ENCODE data around the gene CLC. TPM values are rescaled to one million over a fixed set of nuclear protein-coding genes. Genes with fewer than 3 reads are reported as not detected.
"Not testable (repeated sequence)": the region's sequence is repeated elsewhere in the genome, so short reads cannot be mapped to it uniquely, and the experiment has no call there.

CLC gene
- total RNA-seq, 1 donor from 2014 or later = 2.1 TPM

- intact Hi-C loops (cut with micrococcal nuclease) = no loop called here
- no peak overlapping the region for H3K27ac Mint-ChIP-seq
- no peak for DNase-seq
- no peaks in the 10 kb centered on the region for H3K4me1 Mint-ChIP-seq
- peaks cover under 1% of the 10 kb centered on the region for H3K9me3 Mint-ChIP-seq
- H3K36me3 Mint-ChIP-seq (ENCODE audit: low read depth) = no peaks in the 10 kb centered on the region
- H3K4me3 Mint-ChIP-seq = no peak overlapping the region
- peaks cover 30% of the 10 kb centered on the region for H3K27me3 Mint-ChIP-seq
Measured at GRCh38 chr19:39746836-39747529, 9.2 kb upstream of the CLC start.

- no peak for DNase-seq
- Mint-ChIP-seq H3K36me3 (ENCODE audit: low read depth) (no peaks in the 10 kb centered on the region), H3K4me3 (no peak overlapping the region), H3K27me3 (peaks cover 28% of the 10 kb centered on the region), H3K9me3 (peaks cover 8% of the 10 kb centered on the region), H3K27ac (no peak overlapping the region), H3K4me1 (peaks cover 5% of the 10 kb centered on the region)
- intact Hi-C loops (cut with micrococcal nuclease) = no loop called here
Measured at GRCh38 chr19:39745643-39746042, 7.8 kb upstream of the CLC start.

- DNase-seq = no peak
- Mint-ChIP-seq H3K9me3 (peaks cover 8% of the 10 kb centered on the region), H3K4me1 (peaks cover 34% of the 10 kb centered on the region), H3K4me3 (peak overlapping the region; percentile 70), H3K36me3 (ENCODE audit: low read depth) (no peaks in the 10 kb centered on the region), H3K27ac (peak overlapping the region; percentile 72), H3K27me3 (peaks cover 6% of the 10 kb centered on the region)
- intact Hi-C loops (cut with micrococcal nuclease) = no loop called here
Measured at GRCh38 chr19:39740395-39740794, 2.6 kb upstream of the CLC start.

- Mint-ChIP-seq H3K9me3 (peaks cover 10% of the 10 kb centered on the region), H3K4me3 (no peak overlapping the region), H3K27me3 (peaks cover 3% of the 10 kb centered on the region), H3K4me1 (peaks cover 35% of the 10 kb centered on the region), H3K27ac (no peak overlapping the region), H3K36me3 (ENCODE audit: low read depth) (no peaks in the 10 kb centered on the region)
- intact Hi-C loops (cut with micrococcal nuclease) = loop anchor here (5.0 kb wide), 1 partner anchor 62 kb away; no protein-coding TSS in a partner anchor
- DNase-seq = no peak
Measured at GRCh38 chr19:39738814-39739213, 985 bp upstream of the CLC start.

DNA sequence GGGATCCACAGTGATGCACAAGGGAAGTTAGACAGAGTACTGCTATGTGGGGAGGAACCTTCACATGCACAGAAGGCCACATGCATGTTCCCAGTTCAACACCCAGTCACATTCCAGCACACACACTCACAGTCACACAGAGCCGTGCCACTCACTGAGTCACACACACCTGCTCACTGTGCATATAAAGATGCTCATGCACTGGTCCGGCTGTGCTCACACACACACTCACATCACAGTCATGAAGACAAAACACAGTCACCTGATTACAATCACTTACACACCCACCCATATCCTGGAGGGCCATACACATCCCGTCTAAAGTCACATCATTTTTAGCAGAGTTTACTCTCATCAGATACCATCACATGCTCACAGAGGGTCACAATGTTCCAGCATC is 478 bp downstream of the CLC start:
- peaks cover 35% of the 10 kb centered on the region for H3K4me1 Mint-ChIP-seq
- no peak for DNase-seq
- peak overlapping the region; percentile 20 for H3K4me3 Mint-ChIP-seq
- H3K9me3 Mint-ChIP-seq = peaks cover 12% of the 10 kb centered on the region
- H3K27me3 Mint-ChIP-seq = no peaks in the 10 kb centered on the region
- intact Hi-C loops (cut with micrococcal nuclease) = loop anchor here (5.0 kb wide), 1 partner anchor 60 kb away; no protein-coding TSS in a partner anchor
- peak overlapping the region; percentile 65 for H3K27ac Mint-ChIP-seq
- no peaks in the 10 kb centered on the region for H3K36me3 Mint-ChIP-seq (ENCODE audit: low read depth)

DNA sequence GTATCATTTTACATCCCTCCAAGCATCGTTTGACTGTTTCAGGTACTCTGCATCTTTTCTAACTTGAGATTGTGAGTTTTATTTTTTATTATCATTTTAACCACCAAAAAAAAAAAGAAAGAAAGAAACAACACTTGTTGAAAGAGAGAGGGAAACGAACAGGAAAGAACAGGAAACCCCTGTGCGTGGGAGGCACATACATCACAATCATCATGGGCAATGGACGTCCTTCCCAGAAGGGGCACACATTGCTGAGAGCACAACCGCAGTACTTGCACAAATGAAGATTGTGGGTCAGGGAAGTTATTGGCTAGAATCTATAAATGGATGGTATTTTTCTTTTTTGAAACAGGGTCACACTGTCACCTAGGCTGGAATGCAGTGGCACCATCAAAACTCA is 1.7 kb downstream of the CLC start:
- no peaks in the 10 kb centered on the region for H3K36me3 Mint-ChIP-seq (ENCODE audit: low read depth)
- H3K27ac Mint-ChIP-seq = peak overlapping the region; percentile 76
- DNase-seq = no peak

DNA sequence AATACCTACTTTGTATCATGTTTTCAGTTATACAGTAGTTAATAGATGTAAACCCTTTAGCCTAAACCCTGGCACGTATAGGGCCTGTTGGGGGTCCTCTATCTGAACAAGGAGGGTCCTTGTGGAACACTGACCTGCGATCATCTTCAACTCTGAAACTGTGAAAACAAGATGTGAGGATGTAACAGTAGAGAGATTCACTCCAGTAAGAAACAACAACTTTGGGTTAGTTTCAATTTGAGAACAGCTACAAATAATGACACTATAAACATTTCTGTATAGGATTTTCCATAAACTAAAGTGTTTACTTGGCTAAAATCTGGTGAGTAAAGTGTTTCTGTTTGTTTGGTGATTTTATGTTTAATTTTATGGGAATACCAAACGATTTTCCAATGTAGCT is 2.1 kb downstream of the CLC start:
- no peak for DNase-seq
- Mint-ChIP-seq H3K27ac (peak overlapping the region; percentile 76), H3K36me3 (ENCODE audit: low read depth) (no peaks in the 10 kb centered on the region), H3K9me3 (peaks cover 4% of the 10 kb centered on the region), H3K4me1 (peaks cover 30% of the 10 kb centered on the region), H3K27me3 (no peaks in the 10 kb centered on the region), H3K4me3 (peak overlapping the region; percentile 13)
- intact Hi-C loops (cut with micrococcal nuclease) = loop anchor here (5.0 kb wide), 1 partner anchor 58 kb away; no protein-coding TSS in a partner anchor

More for the DNA sequence above, 1.7 kb downstream of the CLC start:
- peak overlapping the region; percentile 13 for H3K4me3 Mint-ChIP-seq
- no peaks in the 10 kb centered on the region for H3K27me3 Mint-ChIP-seq
- peaks cover 31% of the 10 kb centered on the region for H3K4me1 Mint-ChIP-seq
- intact Hi-C loops (cut with micrococcal nuclease) = loop anchor here (5.0 kb wide), 1 partner anchor 59 kb away; no protein-coding TSS in a partner anchor
- peaks cover 4% of the 10 kb centered on the region for H3K9me3 Mint-ChIP-seq

DNA sequence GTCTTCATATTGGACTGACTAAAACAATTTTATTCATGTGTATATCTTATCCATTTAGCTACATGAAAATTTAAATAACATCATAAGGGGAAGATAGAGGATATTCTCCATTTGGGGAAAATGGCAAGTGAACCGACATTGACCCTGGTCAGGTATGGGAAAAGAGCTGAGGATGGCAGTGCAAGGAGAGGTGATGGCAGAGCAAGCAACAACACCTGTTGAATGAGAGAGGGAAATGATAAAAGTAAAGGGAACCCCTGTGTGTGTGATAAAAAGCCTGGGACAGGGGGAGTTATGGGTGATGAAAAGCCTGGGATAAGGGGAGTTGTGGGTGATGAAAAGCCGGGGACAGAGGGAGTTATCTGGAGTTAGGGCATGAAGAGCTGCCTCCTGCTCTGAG is 4.0 kb downstream of the CLC start:
- H3K27me3 Mint-ChIP-seq = no peaks in the 10 kb centered on the region
- no peak overlapping the region for H3K4me3 Mint-ChIP-seq
- peaks cover 22% of the 10 kb centered on the region for H3K4me1 Mint-ChIP-seq
- H3K36me3 Mint-ChIP-seq (ENCODE audit: low read depth) = no peaks in the 10 kb centered on the region
- intact Hi-C loops (cut with micrococcal nuclease) = no loop called here
- no peak overlapping the region for H3K27ac Mint-ChIP-seq
- DNase-seq = no peak
- peaks cover 4% of the 10 kb centered on the region for H3K9me3 Mint-ChIP-seq

DNA sequence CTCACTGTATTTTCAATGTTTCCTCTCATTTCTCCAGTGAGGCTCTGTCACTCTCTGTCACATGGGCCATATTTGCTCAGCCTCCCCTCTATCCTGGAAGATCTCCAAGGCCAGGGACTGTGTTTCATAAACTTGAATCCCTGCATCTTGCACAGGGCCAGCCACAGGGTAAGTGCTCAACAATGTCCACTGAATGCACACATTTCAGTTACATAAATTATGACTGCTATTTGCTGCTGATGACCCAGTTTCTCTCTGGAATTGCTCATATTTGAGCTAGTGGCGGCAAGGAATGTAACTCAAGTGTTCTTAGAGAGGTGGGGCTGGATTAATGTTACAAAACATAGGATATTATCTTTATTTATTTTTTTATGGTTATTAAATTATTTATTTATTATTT is 6.1 kb downstream of the CLC start:
- H3K27me3 Mint-ChIP-seq = no peaks in the 10 kb centered on the region
- intact Hi-C loops (cut with micrococcal nuclease) = no loop called here
- no peaks in the 10 kb centered on the region for H3K36me3 Mint-ChIP-seq (ENCODE audit: low read depth)
- no peak overlapping the region for H3K4me3 Mint-ChIP-seq
- peaks cover 10% of the 10 kb centered on the region for H3K4me1 Mint-ChIP-seq
- peaks cover 4% of the 10 kb centered on the region for H3K9me3 Mint-ChIP-seq
- no peak for DNase-seq
- H3K27ac Mint-ChIP-seq = no peak overlapping the region

DNA sequence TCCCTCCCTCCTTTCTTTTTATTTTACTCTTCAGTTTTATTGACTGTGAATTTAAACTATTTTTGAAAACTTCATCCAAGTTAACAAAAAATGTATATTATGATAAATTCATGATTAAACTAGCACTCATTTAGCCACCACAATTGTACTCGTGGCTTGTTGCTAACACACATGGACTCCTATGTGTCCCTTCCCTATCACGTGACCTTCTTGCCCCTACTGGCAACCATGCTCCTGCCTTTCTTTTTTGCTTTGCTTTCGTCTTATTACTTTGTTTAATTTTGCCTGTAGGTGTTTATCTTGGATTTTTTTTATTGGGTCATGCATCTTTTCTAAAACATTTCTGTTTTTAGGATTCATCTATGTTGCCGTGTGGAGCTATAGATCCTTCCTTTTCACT is 8.2 kb downstream of the CLC start:
- Mint-ChIP-seq H3K36me3 (ENCODE audit: low read depth) (no peaks in the 10 kb centered on the region), H3K4me1 (peaks cover 2% of the 10 kb centered on the region), H3K27me3 (peaks cover 4% of the 10 kb centered on the region), H3K27ac (no peak overlapping the region), H3K9me3 (peaks cover 4% of the 10 kb centered on the region), H3K4me3 (no peak overlapping the region)
- DNase-seq = no peak
- intact Hi-C loops (cut with micrococcal nuclease) = no loop called here

DNA sequence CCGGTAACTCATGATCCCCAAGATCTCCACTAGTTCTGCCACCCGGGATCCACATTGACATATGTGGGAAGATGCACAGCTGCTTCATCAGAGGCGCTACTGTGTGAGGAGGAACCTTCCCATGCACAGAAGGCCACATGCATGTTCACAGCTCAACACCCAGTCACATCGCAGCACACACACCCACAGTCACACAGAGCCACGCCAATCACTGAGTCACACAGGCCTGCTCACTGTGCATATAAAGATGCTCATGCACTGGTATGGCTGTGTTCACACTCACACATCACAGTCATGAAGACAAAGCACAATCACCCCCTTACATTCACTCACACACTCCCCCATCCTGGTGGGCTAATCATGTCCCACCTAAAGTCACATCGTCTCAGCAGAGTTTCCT is 9.8 kb downstream of the CLC start:
- H3K4me3 Mint-ChIP-seq = no peak overlapping the region
- DNase-seq = no peak
- peaks cover 10% of the 10 kb centered on the region for H3K27me3 Mint-ChIP-seq
- peaks cover 2% of the 10 kb centered on the region for H3K4me1 Mint-ChIP-seq
- H3K9me3 Mint-ChIP-seq = no peaks in the 10 kb centered on the region
- H3K36me3 Mint-ChIP-seq (ENCODE audit: low read depth) = no peaks in the 10 kb centered on the region
- intact Hi-C loops (cut with micrococcal nuclease) = no loop called here
- H3K27ac Mint-ChIP-seq = no peak overlapping the region

- DNase-seq = no peak
- H3K4me1 Mint-ChIP-seq = peaks cover 2% of the 10 kb centered on the region
- H3K9me3 Mint-ChIP-seq = no peaks in the 10 kb centered on the region
- no peak overlapping the region for H3K4me3 Mint-ChIP-seq
- H3K27ac Mint-ChIP-seq = no peak overlapping the region
- peaks cover 16% of the 10 kb centered on the region for H3K27me3 Mint-ChIP-seq
- no peaks in the 10 kb centered on the region for H3K36me3 Mint-ChIP-seq (ENCODE audit: low read depth)
- intact Hi-C loops (cut with micrococcal nuclease) = no loop called here
Measured at GRCh38 chr19:39727070-39727800, 10.6 kb downstream of the CLC start.

GRCh38 chr19:39725995-39726394 is 11.8 kb downstream of the CLC start:
- intact Hi-C loops (cut with micrococcal nuclease) = no loop called here
- peaks cover 3% of the 10 kb centered on the region for H3K9me3 Mint-ChIP-seq
- peaks cover 20% of the 10 kb centered on the region for H3K27me3 Mint-ChIP-seq
- H3K4me3 Mint-ChIP-seq = no peak overlapping the region
- no peak overlapping the region for H3K27ac Mint-ChIP-seq
- no peaks in the 10 kb centered on the region for H3K36me3 Mint-ChIP-seq (ENCODE audit: low read depth)
- H3K4me1 Mint-ChIP-seq = peaks cover 2% of the 10 kb centered on the region
- no peak for DNase-seq

DNA sequence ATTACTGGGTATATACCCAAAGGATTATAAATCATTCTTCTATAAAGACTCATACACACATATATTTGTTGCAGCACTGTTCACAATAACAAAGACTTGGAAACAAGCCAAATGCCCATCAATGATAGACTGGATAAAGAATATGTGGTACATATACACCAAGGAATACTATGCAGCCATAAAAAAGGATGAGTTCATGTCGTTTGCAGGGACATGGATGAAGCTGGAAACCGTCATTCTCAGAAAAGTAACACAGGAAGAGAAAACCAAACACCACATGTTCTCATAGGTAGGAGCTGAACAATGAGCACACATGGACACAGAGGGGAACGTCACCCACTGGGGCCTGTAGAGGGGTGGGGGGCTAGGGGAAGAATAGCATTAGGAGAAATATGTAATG is 17.7 kb downstream of the CLC start:
- H3K36me3 Mint-ChIP-seq (ENCODE audit: low read depth); H3K27ac Mint-ChIP-seq; H3K4me1 Mint-ChIP-seq; H3K4me3 Mint-ChIP-seq; DNase-seq; intact Hi-C loops (cut with micrococcal nuclease): not testable (repeated sequence)
- Mint-ChIP-seq H3K9me3 (peaks cover 23% of the 10 kb centered on the region), H3K27me3 (peaks cover 34% of the 10 kb centered on the region)

Data from activated CD4-positive, alpha-beta T cell treated with anti-CD3 and anti-CD28 coated beads, Interleukin-2, amount 10 ng/mL, durations not matched to agents 24 days and 14 days (primary cell).